Limb (tissue), 2 donors: ENCODE measurements around the gene FSHR.

Source experiments
- DNase-seq, 2 donors: peaks; one replicate each; pipeline ENCODE4 v3.0.0-alpha.2; 2016; ENCODE audit errors: extremely low spot score in 2 of 2

Gene FSHR

GRCh38 chr2:48915227-48915626, 239.1 kb downstream of the FSHR start:
- DNase-seq = no peak

GRCh38 chr2:48914477-48915089, 239.7 kb downstream of the FSHR start:
- DNase-seq = no peak
